T-helper 9 cell (primary cell): Measurements from ENCODE around the gene EGLN2.
"Not testable (repeated sequence)": the region's sequence is repeated elsewhere in the genome, so short reads cannot be mapped to it uniquely, and the experiment has no call there.

Experiments used
- DNase-seq: peaks from one replicate; pipeline ENCODE4 v3.0.0-alpha.2; 2020

The EGLN2 gene

GRCh38 chr19:40776932-40777644 is 21.9 kb upstream of the EGLN2 start:
- peak; percentile 79 for DNase-seq

DNA sequence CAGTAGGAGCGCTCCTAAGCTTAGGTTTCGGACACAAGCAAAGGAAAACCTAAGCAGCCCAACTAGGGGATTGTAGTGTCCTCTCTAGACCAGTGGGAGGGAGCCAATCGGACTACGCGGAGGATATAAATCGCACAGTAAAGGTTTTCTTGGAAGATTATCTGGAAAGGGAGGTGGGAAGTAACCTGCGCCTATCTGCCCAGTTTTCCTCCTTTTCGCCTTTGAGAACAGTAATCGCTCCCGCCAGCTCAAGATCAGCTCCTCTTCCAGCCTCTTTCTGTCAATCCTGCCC is 21.4 kb upstream of the EGLN2 start:
- no peak for DNase-seq

DNA sequence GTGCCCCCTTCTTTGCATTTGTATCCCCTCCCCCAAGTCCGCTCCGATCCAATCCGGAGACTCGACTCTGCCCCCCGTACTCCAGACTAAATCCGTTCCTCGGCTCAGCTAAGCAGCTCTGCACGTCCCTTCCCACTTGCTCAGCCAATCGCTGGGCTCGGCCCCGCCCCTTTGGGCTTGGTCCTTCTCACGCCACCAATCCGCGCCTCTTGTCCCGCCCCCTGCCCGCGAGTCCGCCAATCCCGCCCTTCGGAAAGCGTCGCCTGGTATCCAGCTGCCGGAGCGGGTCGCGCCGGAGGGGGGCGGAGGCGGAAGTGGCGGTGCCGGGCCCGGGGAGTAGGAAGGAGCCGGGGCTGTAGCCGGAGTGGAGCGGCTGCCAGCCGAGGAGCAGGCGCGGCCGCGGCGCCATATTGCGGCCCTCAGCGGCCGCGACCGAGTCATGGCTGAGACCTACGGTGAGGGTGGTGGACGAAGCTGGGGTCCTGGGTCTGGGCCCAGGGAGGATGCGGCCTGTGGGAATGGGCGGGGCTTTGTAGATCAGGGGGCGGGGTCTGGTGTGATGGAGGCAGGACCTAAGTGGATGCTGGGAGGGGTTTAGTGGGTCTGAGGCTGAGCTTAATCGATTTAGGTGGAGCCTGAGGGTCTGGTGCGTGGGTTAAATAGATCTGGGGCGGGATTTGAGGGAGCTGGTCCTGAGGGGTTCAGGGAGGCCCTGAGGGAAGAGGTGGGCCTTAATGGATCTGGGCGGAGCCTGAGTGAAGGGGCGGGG is 20.9 kb upstream of the EGLN2 start, which contains the start of gene RAB4B:
Gene RAB4B, plus strand, starts transcription at position 311 of the 769 bp plus-strand sequence. Its CDS starts 129 bp downstream, at position 440.
- peak; percentile 100 for DNase-seq

- DNase-seq = no peak
Measured at GRCh38 chr19:40778706-40779284, 20.2 kb upstream of the EGLN2 start.

DNA sequence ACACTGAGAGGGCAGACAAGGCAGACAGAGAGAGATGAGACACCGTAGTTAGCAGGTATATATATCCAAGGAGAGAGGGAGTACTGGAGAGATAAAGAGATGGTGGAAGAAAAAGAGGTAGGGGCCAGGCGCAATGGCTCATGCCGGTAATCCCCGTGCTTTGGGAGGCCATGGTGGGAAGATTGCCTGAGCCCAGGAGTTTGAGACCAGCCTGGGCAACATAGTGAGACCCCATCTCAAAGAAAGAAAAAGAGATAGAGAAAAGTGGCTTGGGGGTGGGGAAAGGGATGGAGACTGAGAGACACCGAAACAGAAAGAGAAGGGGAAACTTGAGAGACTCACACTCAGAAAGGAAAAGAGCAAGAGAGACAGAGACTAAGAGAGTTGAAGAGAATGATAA is 18.4 kb upstream of the EGLN2 start:
- no peak for DNase-seq

DNA sequence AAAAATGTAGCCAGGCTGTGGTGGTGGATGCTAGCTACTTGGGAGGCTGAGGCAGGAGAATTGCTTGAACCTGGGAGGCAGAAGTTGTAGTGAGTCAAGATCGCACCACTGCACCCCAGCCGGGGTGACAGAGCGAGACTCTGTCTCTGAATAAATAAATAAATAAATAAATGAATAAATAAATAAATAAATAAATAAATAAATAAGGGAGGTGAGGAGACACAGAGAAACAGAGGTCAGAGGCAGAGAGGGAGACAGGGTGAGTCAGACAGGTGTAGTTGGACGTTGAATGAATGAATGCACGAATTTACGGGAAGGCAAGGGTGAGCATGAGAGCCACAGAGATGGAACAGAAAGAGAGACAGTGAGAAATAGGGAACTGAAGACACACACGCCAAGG is 17.9 kb upstream of the EGLN2 start:
- DNase-seq = no peak

DNA sequence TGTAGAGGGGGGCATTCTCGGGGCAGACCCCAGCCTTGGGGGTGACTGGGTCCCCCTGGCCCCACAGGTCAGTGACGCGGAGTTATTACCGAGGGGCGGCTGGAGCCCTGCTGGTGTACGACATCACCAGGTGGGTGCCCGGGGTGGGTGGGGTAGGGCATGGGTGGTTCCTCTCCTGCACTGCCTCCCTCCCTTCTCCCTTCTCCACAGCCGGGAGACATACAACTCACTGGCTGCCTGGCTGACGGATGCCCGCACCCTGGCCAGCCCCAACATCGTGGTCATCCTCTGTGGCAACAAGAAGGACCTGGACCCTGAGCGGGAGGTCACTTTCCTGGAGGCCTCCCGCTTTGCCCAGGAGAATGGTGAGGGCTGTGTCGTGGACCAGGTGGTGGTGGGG is 15.3 kb upstream of the EGLN2 start:
- no peak for DNase-seq

DNA sequence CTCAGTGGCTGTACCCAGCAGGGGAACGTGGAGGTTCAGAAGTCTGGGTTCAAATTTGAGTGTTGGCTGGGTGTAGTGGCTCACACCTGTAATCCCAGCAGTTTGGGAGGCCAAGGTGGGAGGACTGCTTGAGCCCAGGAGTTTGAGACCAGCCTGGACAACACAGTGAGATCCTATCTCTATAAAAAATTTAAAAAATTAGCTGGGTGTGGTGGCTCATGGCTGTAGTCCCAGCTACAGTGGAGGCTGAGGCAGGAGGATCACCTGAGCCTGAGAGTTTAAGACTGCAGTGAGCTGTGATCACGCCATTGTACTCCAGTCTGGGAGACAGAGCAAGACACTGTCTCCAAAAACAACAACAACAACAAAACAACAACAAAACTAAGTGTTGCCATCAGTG is 14.8 kb upstream of the EGLN2 start:
- DNase-seq = not testable (repeated sequence)

DNA sequence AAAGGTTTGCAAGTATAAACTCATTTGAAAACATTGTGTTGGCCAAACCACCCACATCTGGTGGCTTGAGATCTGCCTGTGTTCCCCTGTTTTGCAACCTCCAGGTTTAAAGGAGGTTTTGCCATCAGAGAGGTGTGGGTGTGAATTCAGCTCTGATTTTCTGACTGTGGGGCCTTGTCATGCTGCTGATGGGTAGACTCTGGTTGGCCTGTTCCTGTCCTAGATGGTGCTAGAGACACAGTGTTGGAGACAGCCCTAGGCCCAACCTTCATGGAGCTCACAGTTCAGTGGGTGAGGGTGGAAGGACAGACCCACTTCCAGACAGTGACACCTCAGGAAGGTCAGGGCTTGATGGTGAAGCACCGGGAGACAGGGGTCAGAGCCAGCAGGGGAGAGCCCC is 13.5 kb upstream of the EGLN2 start:
- no peak for DNase-seq

DNA sequence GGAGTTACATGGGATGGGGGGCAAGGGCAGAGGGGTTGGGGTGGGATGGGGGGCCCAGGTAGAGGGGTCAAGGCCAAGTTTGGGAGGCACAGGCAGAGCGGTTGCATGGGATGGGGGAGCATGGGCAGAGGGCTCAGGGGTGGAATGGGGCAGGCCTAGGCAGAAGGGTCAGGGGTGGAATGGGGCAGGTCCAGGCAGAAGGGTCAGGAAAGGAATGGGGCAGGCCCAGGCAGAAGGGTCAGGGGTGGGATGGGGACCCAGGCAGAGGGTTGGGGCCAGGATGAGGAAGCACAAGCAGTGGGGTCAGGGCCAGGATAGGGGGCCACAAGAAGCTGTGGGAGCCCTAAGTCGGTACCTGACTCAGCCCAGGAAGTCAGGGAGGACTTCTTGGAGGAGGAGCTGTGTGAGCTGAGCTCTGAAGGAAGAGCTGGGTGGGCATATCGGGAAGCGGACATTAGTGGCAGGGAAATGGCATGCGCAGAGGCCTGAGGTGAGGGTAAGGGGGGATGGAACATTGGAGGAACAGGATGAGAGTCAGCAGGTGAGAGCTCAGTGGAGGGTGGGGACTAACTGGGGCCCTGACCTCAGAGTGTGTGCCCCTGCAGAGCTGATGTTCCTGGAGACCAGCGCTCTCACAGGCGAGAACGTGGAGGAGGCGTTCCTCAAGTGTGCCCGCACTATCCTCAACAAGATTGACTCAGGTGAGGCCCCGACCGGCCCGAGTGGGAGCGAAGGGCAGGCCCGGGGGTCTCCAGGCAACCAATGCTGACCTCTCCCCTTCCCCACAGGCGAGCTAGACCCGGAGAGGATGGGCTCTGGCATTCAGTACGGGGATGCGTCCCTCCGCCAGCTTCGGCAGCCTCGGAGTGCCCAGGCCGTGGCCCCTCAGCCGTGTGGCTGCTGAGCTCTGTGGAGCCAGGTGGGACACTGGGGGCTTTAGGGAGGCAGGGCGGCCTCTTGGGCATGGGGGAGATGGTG is 12.6 kb upstream of the EGLN2 start:
- no peak for DNase-seq

- DNase-seq = no peak
Measured at GRCh38 chr19:40791349-40791748, 7.6 kb upstream of the EGLN2 start.

GRCh38 chr19:40791996-40792395 is 7.0 kb upstream of the EGLN2 start:
- no peak for DNase-seq

DNA sequence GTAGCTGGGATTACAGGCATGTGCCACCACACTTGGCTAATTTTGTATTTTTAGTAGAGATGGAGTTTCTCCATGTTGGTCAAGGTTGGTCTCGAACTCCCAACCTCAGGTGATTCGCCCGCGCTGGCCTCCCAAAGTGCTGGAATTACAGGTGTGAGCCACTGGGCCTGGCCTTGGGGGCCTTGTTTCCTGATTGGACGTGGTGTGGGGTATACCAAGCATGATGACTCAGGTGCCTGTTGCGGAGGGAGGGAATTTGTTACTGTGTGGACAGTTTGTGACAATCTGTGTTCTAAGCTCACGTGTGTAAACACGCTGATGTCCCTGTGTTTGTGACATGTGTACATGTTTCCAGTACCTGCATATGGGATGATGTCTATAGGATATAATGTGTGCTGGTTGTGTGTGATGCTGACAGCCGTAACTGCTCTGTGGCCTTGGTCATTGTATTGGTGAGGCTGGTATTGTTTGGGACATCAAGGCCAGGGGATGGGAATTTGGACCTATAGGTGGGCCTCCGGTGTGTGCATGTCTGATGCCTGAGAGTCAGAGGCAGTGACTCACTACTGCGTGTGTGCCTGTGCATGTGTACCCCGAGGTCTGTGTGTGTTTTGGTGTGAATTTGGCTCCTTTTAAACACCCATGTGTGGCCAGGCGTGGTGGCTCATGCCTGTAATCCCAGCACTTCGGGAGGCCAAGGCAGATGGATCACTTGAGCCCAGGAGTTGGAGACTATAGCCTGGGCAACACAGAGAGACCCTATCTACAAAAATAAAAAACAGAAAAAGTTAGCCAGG is 1.6 kb upstream of the EGLN2 start:
- DNase-seq = no peak

GRCh38 chr19:40797963-40798682 is 868 bp upstream of the EGLN2 start:
- DNase-seq = peak; percentile 54

GRCh38 chr19:40799558-40800338 is 757 bp downstream of the EGLN2 start:
- DNase-seq = no peak

- no peak for DNase-seq
Measured at GRCh38 chr19:40800339-40800996, 1.5 kb downstream of the EGLN2 start.

GRCh38 chr19:40800997-40801377 is 2.0 kb downstream of the EGLN2 start:
- DNase-seq = no peak

GRCh38 chr19:40801426-40802299 is 2.7 kb downstream of the EGLN2 start:
- no peak for DNase-seq
